ENCODE results near the gene DPP6.

DNA sequence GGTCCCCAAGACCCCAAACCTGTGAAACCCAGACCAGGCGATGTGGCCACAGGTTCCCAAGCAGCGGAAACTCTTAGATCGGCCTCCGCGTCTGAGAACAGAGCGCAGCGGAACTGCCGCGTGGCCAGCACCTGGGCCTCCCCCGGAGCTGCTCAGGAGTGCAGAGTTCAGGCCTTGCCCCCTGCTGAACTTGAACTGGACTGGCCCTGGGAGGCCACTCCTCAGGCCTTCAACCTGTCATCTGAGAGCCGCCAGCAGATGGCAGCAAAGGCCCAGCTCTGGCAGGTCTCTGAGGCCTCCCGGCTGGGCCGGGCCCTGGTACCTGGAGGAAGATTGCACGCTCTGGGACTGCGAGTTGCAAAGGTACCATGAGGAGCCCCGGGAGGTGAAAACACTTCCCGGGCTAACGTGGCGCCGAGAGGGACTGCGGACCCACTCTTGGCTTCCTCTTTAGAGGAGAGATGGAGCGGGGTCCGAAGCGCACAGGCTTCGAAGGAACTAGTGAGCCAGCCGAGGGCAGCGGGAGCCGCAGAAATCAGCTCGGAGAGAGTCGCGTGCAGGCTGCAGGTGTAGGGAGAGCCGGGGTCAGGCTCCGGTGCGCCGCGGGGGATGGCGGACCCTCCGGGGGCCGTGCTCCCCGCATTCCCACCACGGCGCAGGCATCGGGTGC is 861.6 kb downstream of the DPP6 start:
- TF ChIP-seq, protein P1, sequence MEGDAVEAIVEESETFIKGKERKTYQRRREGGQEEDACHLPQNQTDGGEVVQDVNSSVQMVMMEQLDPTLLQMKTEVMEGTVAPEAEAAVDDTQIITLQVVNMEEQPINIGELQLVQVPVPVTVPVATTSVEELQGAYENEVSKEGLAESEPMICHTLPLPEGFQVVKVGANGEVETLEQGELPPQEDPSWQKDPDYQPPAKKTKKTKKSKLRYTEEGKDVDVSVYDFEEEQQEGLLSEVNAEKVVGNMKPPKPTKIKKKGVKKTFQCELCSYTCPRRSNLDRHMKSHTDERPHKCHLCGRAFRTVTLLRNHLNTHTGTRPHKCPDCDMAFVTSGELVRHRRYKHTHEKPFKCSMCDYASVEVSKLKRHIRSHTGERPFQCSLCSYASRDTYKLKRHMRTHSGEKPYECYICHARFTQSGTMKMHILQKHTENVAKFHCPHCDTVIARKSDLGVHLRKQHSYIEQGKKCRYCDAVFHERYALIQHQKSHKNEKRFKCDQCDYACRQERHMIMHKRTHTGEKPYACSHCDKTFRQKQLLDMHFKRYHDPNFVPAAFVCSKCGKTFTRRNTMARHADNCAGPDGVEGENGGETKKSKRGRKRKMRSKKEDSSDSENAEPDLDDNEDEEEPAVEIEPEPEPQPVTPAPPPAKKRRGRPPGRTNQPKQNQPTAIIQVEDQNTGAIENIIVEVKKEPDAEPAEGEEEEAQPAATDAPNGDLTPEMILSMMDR (IDR thresholded peaks at IDR 0.05 in 4 of 5, conservative IDR thresholded peaks at IDR 0.05 in 1 of 5), result peak; percentile 60 to 93 (median 83)
- TF ChIP-seq POLR2A (IDR thresholded peaks at IDR 0.05), result no peak
